Measurements from ENCODE around the gene FAM13A.

The FAM13A gene

GRCh38 chr4:88737307-88737941 lies 319.6 kb downstream of the FAM13A start:
- no peak for DNase-seq

GRCh38 chr4:88736264-88736663 lies 320.7 kb downstream of the FAM13A start:
- no peak for DNase-seq

DNA sequence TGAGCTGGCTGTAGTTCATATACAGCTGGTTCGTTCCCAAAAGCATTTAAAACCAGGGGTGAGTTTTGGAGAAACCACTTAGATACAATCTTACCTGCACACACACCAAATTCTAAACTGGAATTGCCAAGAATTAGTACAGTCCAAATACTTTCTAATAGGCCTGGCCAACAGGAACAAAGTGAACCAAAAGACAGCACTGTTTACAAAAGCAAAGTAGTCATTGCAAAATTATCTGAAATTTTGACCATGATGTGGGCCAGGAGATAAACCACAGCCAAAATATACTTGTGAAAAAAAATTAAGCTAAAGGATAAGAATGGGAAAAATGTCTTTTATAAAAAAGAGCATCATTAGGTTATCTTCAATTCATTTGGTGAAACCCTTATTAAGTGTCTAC lies 321.4 kb downstream of the FAM13A start:
- DNase-seq: no peak

DNA sequence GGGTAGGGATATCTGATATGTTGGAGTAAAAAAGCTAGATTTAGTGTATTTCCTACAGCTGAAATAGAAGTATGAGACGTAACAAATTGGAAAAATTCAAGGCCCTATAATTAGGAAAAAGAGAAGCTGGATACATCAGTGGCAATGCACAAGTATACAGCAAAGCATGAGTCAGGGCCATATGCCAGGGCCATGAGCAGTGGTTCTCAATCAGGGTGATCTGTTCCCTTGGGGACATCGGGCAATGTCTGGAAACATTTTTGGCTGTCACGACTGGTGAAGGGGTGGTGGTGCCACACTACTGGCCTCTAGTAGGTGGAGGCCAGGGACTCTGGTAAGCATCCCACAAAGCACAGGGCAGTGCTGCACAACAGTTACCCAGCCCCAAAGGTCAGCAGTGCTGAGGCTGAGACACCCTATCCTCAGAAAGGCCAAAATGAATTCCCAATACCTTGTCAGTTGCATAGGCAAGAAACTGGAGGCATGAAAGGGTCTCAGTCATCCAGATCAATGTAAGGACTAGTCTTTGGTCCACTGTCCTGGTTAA lies 322.5 kb downstream of the FAM13A start:
- no peak for DNase-seq

- no peak for DNase-seq
Measured at GRCh38 chr4:88732714-88733368, 324.1 kb downstream of the FAM13A start.

DNA sequence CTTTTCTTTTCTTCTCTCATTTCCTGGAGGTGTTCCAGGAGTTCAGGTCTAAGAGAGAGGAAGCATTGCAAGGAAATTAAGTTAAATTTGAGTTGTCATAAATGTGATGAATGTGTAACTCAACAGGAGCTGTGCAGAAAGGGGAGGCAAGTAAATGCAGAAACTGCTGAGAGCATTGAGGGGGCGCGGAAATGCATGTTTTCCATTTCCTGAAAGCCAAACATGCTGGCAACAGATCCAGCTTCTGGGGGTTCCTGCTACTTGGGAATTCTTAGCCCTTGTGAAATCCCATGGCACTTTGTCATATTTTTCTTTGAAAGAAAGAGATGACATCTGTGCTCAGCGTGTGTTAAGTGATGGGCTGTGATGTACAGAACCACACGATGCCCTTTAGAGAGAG lies 325.6 kb downstream of the FAM13A start:
- no peak for DNase-seq

DNA sequence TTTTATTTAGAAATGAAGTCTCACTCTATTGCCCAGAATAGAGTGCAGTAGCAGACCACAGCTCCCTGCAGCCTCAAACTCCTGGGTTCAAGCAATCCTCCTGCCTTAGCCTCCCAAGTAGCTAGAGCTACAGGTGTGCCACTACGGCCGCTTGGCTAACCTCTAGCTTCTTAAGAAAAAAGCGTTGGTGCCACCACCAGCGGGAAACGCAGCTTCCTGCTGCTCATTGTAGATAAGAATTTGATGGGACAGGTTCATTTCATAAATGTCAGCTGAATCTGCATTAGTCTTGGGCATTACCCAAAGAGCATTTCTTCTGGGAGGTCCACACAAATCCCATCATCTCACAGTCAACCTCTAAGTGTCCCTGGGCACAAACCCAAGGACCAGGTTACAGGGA lies 326.2 kb downstream of the FAM13A start:
- DNase-seq: no peak

DNA sequence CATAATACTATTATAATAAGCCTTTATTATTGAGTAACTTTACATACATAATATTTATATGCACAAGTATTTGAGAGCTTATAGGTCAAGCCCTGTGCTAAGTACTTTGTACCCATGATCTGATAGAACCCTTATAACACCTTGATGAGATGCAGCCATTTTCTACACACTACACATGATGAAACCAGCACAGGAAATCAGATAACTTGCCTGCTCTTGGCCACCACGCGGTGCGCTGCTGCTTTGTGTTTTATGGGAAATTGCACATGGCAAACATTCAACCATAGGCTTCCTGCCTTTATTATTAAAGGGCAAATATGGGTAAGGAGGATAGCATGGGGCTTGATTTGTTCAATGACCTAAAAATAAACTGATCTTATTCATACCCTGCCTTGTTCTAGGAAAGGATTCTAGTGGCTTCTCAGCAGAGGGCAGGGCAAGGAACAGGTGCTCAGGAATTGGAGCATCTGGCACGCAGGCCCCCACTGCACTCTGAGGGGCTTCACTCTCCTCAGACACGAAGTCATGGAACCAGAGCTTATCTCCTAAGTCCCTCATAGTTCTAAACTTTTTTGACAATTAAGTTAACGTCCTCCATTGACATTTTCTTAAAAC lies 327.7 kb downstream of the FAM13A start:
- DNase-seq: no peak

GRCh38 chr4:88728146-88728545 lies 328.8 kb downstream of the FAM13A start:
- no peak for DNase-seq

DNA sequence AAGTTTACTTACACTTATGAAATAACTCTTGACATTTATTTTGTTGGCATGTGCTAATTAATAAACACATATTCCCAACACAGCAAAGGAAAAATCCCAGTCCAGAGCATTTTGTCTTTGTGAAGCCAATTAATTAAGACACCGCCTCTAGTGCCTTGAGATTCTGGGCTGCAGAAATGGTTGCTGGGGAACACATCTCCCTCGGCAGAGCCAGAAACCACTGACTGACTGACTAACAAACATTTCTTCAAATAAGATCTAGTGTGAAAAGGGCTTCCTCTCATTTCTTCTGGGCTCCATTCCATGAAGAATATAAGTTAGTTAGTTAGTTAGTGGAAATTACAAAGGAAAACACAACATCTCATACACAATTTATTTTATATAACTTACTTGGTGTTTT lies 331.0 kb downstream of the FAM13A start:
- no peak for DNase-seq

DNA sequence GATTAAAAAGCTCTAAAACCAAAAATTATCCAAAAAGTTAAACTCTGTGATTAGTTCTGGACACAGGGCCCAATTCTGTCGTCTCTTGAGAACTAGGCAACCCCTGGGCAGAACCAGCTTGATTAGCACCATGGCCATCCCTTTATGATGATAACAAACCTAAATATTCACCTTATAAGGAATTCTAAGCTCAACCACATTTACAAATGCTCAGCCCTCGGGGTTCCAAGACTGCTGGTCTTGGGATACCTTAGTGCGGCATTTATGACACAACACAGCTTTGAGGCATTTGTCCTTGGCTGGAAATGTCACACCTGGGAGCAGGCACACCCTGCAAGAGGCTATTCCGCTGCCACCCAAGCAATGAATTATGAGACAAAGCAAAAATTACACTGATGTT lies 331.8 kb downstream of the FAM13A start:
- DNase-seq: no peak

- no peak for DNase-seq
Measured at GRCh38 chr4:88724406-88724805, 332.6 kb downstream of the FAM13A start.

GRCh38 chr4:88722828-88723227 lies 334.2 kb downstream of the FAM13A start:
- no peak for DNase-seq

DNA sequence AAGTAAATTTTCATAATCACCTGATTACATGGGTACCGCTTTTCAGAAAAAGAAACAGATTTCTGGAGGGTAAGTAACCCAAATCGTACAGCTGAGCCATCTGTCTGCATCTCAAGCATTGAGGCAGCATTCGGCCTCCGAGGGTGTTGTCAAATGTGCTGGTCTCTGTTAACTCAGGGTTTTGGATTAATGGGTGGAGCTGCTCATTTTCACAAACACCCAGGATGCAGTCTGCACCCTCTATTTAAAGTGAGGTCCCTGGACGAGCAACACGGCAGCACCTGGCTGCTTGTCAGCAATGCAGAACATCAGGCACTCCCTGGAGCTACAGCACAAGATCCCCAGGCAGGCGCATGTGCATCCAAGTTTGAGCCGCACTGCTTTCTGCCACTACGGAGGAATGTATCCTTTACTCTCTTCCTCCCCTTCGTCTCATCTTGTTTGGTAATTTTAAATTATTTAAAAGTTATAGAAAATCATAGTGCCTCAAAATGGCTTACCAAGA lies 334.7 kb downstream of the FAM13A start:
- no peak for DNase-seq

- DNase-seq: no peak
Measured at GRCh38 chr4:88720451-88721428, 336.2 kb downstream of the FAM13A start.

DNA sequence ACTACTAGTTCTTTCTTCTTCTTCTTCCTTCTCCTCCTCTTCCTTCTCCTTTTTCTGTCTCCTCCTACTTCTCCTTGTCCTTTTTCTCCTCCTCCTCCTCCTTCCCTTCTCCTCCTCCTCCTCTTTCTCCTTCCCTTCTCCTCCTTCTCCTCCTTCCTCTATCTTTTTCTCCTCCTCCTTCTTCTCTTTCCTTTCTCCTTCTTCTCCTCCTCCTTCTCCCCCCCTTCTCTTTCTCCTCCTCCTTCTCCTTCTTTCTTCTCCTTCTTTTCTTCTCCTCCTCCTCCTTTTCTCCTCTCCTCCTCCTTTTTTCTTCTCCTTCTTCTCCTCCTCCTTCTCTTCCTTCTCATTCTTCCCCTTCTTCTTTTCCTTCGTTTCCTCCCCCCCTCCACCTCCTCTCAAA lies 337.6 kb downstream of the FAM13A start:
- no peak for DNase-seq

- DNase-seq: no peak
Measured at GRCh38 chr4:88718098-88718497, 338.9 kb downstream of the FAM13A start.

- no peak for DNase-seq
Measured at GRCh38 chr4:88713782-88714181, 343.2 kb downstream of the FAM13A start.

GRCh38 chr4:88709989-88710388 lies 347.0 kb downstream of the FAM13A start:
- no peak for DNase-seq

DNA sequence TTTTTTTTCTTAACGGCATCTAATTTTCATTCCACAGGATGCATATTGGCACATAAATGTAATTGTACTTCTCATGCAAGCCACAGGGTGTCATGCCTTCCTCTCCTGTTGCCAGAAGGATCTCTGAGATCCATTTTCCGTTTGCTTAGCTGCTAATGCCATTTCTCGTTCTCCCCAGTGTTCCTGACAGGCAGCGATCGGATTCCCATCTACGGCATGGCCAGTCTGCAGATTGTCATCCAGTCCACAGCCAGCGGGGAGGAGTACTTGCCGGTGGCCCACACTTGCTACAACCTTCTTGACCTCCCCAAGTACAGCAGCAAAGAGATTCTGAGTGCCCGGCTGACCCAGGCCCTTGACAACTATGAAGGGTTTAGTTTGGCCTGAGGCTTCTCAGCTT lies 350.4 kb downstream of the FAM13A start:
- DNase-seq: no peak

- no peak for DNase-seq
Measured at GRCh38 chr4:88705805-88706492, 351.0 kb downstream of the FAM13A start.

DNA sequence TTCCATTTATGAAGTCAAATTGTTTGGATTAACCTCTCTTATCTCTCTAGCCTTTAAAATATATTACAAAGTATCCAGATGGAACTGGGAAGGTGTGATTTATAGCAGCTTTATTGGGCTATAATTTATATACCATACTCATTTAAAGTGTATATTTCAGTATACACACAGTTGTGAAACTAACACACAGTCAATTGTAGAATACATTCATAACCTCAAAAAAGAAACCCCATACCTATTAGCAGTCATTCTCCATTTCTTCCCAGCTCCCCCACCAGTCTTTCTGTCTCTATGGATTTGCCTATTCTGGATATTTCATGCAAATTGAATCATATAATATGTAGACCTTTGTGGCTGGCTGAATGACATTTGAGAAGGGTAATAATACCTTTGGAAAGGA lies 351.8 kb downstream of the FAM13A start:
- no peak for DNase-seq
